WTC11 (cell line): Measurements from ENCODE around the gene RANBP3.

ENCODE experiments used
- ATF3 ChIP-seq: sonication (generic); formaldehyde crosslinking; conservative IDR thresholded peaks from 2 replicates; pipeline ENCODE4 v1.8.1; 2022; ENCODE audit warnings: mild to moderate bottlenecking, missing genetic modification reagents
- CREB1 ChIP-seq: sonication (generic); formaldehyde crosslinking; IDR thresholded peaks from 2 replicates; pipeline ENCODE4 v1.8.0; 2023; ENCODE audit warnings: mild to moderate bottlenecking, missing genetic modification reagents
- CTCF ChIP-seq: fragments of 200-600 bp; IDR thresholded peaks from 2 replicates; pipeline ENCODE4 v1.8.0; 2022; ENCODE audit warnings: antibody characterized with exemption
- ESRRA ChIP-seq: sonication (generic); formaldehyde crosslinking; IDR thresholded peaks from 2 replicates; pipeline ENCODE4 v1.8.1; 2022; ENCODE audit warnings: mild to moderate bottlenecking, missing genetic modification reagents, borderline replicate concordance
- FOXK1 ChIP-seq: sonication (generic); formaldehyde crosslinking; IDR thresholded peaks from 2 replicates; pipeline ENCODE4 v1.8.0; 2022; ENCODE audit warnings: mild to moderate bottlenecking, moderate library complexity, missing genetic modification reagents
- KAT7 ChIP-seq: sonication (generic); formaldehyde crosslinking; IDR thresholded peaks from 2 replicates; pipeline ENCODE4 v1.8.1; 2023; ENCODE audit warnings: missing genetic modification reagents, mild to moderate bottlenecking, borderline replicate concordance
- MAX ChIP-seq: sonication (generic); formaldehyde crosslinking; IDR thresholded peaks from 2 replicates; pipeline ENCODE4 v1.8.0; 2022; ENCODE audit warnings: mild to moderate bottlenecking, missing genetic modification reagents
- USF2 ChIP-seq: sonication (generic); formaldehyde crosslinking; IDR thresholded peaks from 2 replicates; pipeline ENCODE4 v1.8.1; 2023; ENCODE audit warnings: mild to moderate bottlenecking, missing genetic modification reagents, moderate library complexity
- ZNF121 ChIP-seq: sonication (generic); formaldehyde crosslinking; IDR thresholded peaks from 2 replicates; pipeline ENCODE4 v1.8.0; 2023; ENCODE audit warnings: missing genetic modification reagents
- ZNF317 ChIP-seq: sonication (generic); formaldehyde crosslinking; IDR thresholded peaks from 2 replicates; pipeline ENCODE4 v1.8.1; 2023; ENCODE audit warnings: low read depth, mild to moderate bottlenecking, moderate library complexity, missing genetic modification reagents, borderline replicate concordance

- TF ChIP-seq KAT7 (CRISPR knock-in tag) (no peak), MAX (CRISPR knock-in tag) (no peak), CTCF (no peak), ATF3 (CRISPR knock-in tag) (no peak), ZNF317 (CRISPR knock-in tag) (no peak), ESRRA (no peak), CREB1 (no peak), FOXK1 (CRISPR knock-in tag) (no peak), ZNF121 (CRISPR knock-in tag) (peak; percentile 83; the same call in 1 of the 2 replicates), USF2 (no peak)
Measured at GRCh38 chr19:5985098-5985783, 7.3 kb upstream of the RANBP3 start.
